ENCODE data around the gene ARHGEF16. TPM values are rescaled to one million over a fixed set of nuclear protein-coding genes. Genes with fewer than 3 reads are reported as not detected.

The ARHGEF16 gene
- total RNA-seq, 1 donor from 2014 or later, result 21.6 TPM

DNA sequence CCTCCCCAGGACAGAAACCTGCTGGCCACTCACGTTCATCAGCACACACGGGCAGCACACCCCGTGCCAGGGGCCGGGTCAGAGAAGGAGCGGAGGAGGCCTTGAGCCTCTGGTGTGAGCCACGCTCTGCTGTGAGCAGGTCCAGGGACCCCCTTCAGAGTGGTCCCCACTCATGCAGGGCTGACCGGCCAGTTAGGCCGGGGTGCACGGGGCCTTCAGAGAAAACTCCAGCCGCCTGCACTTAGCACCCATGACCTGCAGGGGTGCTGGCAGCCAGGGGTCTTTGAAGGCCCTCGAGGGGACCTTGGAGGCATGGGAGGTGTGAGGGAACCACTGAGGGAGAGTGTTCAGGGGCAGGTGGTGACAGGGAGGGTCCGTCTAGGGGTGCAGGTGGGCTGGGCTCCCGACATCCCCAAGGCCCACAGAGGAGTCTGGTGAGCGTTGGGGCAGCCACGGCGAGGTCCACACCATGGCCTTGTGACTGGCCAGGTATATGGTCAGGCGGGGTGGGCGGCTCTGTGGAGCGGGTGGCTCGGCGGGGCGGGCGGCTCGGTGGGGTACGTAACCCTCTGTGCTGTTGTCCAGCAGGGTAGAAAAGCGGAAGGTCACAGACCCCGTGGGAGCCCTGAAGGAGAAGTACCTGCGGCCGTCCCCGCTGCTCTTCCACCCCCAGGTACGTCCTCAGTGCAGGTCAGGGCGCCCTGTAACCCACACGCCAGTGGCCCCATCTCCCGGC, 40.3 kb upstream of the ARHGEF16 start:
- Histone ChIP-seq H3K4me3 (ENCODE audit: low read depth, low read length) (no peak overlapping the region), H3K27me3 (ENCODE audit: control insufficient read depth, insufficient read depth, low read length) (no peaks in the 10 kb centered on the region), H3K36me3 (ENCODE audit: control insufficient read depth, insufficient read depth, low read length) (no peaks in the 10 kb centered on the region)
- no peak for DNase-seq (ENCODE audit: low read depth)
- FAIRE-seq, result no peak
- TF ChIP-seq, protein P1, sequence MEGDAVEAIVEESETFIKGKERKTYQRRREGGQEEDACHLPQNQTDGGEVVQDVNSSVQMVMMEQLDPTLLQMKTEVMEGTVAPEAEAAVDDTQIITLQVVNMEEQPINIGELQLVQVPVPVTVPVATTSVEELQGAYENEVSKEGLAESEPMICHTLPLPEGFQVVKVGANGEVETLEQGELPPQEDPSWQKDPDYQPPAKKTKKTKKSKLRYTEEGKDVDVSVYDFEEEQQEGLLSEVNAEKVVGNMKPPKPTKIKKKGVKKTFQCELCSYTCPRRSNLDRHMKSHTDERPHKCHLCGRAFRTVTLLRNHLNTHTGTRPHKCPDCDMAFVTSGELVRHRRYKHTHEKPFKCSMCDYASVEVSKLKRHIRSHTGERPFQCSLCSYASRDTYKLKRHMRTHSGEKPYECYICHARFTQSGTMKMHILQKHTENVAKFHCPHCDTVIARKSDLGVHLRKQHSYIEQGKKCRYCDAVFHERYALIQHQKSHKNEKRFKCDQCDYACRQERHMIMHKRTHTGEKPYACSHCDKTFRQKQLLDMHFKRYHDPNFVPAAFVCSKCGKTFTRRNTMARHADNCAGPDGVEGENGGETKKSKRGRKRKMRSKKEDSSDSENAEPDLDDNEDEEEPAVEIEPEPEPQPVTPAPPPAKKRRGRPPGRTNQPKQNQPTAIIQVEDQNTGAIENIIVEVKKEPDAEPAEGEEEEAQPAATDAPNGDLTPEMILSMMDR (IDR thresholded peaks at IDR 0.05; ENCODE audit: insufficient read depth, low read length, severe bottlenecking), result no peak

DNA sequence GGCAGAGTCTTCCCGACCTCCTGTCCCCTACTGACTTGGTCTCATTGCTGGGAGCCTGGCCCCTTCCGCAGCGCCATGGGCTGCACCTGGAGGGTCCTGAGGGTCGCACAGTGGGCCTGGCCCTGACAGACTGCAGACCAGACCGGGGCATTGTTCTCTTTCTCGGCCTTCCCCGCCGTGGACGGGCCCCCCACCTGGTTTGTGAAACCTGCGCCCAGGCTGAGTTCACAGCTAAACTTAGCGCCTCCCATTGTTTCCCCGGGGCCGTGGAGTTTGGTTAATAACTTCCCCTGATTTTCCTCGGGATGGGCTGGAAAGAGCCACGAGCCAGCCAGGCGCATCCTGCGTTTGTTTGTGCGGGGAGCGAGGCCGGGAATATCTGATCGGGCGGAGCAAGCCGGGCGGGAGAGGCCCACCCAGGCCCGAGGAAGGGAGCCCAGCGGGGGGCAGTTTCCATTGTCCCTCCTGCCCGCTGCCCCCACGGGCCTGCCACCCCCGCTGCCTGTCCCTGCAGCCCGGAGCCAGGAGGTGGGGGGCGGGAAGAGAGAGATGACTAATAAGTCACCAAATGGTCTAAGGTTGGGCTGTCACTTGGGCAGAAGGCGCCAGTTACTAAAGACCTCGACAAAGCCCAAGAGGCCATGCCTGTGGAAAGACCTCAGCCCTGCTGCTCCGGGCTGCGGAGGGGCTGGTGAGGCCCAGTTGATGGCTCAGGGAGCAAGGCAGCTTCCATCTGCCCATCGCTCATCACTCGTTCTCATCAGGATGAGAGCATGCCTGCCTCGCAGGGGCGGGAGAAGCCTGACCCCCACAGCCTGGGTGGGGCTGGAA, 39.0 kb upstream of the ARHGEF16 start:
- no peaks in the 10 kb centered on the region for H3K36me3 ChIP-seq (ENCODE audit: control insufficient read depth, insufficient read depth, low read length)
- FAIRE-seq (no peak), DNase-seq (ENCODE audit: low read depth) (no peak)
- no peaks in the 10 kb centered on the region for H3K27me3 ChIP-seq (ENCODE audit: control insufficient read depth, insufficient read depth, low read length)
- no peak overlapping the region for H3K4me3 ChIP-seq (ENCODE audit: low read depth, low read length)
- TF ChIP-seq, protein P1 (IDR thresholded peaks at IDR 0.05; ENCODE audit: insufficient read depth, low read length, severe bottlenecking), result no peak

DNA sequence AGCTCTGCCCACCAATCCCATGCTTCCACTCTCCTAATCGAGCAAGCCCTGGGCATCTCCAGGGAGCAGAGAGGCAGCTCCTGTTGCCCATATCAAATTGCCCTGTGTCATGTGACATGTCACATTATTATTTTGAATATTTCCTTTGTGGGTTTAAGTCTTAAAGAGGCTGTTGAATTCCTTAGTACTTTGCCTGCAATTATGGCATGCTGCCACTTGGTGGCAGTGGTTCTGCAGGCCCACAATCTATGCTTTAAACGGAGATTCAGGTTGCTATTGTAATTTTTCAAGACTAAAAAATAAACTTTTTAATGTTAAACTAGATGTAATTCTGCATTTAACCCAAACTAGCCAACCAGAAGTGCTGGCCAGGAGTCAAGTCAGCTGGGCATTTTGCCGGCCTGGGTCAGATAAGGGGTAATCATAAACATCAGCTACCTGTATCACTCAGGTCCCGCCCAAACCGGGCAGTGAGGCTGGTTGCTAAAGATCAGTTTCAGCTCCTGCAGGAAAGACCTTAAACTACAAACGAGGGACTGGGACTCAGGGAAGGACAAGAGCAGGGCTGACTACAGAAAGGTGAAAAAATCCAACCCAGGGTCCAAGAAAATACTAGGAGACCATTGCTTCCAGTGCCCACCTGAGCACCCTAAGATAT, 37.3 kb upstream of the ARHGEF16 start:
- TF ChIP-seq, protein P1 (IDR thresholded peaks at IDR 0.05; ENCODE audit: insufficient read depth, low read length, severe bottlenecking), result peak; percentile 9
- H3K36me3 ChIP-seq (ENCODE audit: control insufficient read depth, insufficient read depth, low read length), result no peaks in the 10 kb centered on the region
- FAIRE-seq (no peak), DNase-seq (ENCODE audit: low read depth) (no peak)
- no peaks in the 10 kb centered on the region for H3K27me3 ChIP-seq (ENCODE audit: control insufficient read depth, insufficient read depth, low read length)
- H3K4me3 ChIP-seq (ENCODE audit: low read depth, low read length), result no peak overlapping the region

DNA sequence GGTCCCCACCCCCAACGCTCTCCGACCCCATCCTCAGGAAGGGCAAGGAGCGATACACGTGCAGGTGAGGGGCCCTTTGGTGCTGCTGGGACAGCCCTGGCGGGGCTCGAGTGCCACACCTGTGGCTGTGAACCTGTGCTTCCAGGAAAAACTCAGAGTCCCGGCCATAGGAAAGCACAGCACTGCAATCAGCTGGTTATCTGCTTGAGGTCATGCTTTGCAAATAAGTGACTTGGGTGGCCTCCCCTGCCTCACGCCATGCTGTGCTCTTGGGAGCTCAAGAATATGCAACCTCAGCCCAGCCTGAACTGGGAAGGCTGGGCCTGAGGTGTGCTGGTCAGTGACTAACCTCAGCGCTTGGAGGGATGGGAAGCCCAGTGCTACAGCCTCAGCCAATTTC, 36.5 kb upstream of the ARHGEF16 start:
- no peaks in the 10 kb centered on the region for H3K36me3 ChIP-seq (ENCODE audit: control insufficient read depth, insufficient read depth, low read length)
- H3K27me3 ChIP-seq (ENCODE audit: control insufficient read depth, insufficient read depth, low read length), result no peaks in the 10 kb centered on the region
- TF ChIP-seq, protein P1 (IDR thresholded peaks at IDR 0.05; ENCODE audit: insufficient read depth, low read length, severe bottlenecking), result no peak
- no peak overlapping the region for H3K4me3 ChIP-seq (ENCODE audit: low read depth, low read length)
- DNase-seq (ENCODE audit: low read depth) (no peak), FAIRE-seq (no peak)

DNA sequence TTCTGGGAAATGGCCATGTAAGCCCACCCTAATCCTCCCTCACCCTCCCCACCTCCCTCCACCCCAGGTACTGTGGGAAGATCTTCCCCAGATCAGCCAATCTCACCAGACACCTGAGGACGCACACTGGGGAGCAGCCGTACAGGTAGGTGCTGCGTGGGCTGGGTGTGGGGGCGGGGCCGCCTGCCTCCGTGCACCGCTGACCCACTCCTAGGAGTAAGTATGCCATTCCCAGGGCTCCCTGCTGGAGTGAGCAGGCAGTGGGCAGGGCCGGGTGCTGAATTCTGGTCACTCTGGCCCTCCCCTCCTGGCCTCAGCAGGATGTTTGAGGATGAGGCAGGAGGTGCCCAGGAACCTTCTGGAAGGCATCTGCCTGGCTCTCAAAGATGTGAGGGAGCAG, 35.9 kb upstream of the ARHGEF16 start:
- no peaks in the 10 kb centered on the region for H3K27me3 ChIP-seq (ENCODE audit: control insufficient read depth, insufficient read depth, low read length)
- TF ChIP-seq, protein P1 (IDR thresholded peaks at IDR 0.05; ENCODE audit: insufficient read depth, low read length, severe bottlenecking), result no peak

More for the DNA sequence above, 35.9 kb upstream of the ARHGEF16 start:
- Histone ChIP-seq H3K4me3 (ENCODE audit: low read depth, low read length) (no peak overlapping the region), H3K36me3 (ENCODE audit: control insufficient read depth, insufficient read depth, low read length) (no peaks in the 10 kb centered on the region)
- DNase-seq (ENCODE audit: low read depth), result no peak
- no peak for FAIRE-seq
